Activated T-helper 1 cell treated with anti-CD3 and anti-CD28 coated beads, Interleukin-12 subunit alpha, Interleukin-12 subunit beta, Interleukin-2, Interleukin-4 antibody, amounts not matched to agents 30 ng/mL and 10 ng/mL and 1 ng/mL, durations not matched to agents 14 hours and 24 hours and 36 hours (primary cell): ENCODE measurements around the gene EID3. TPM values are rescaled to one million over a fixed set of nuclear protein-coding genes. Genes with fewer than 3 reads are reported as not detected.

Experiments
- DNase-seq: peaks from one replicate; pipeline ENCODE4 v3.0.0; 2021; ENCODE audit warnings: low spot score
- H3K27ac Mint-ChIP-seq: one replicate; pipeline ENCODE4 v1.8.0; 2021; ENCODE audit warnings: mild to moderate bottlenecking, mixed read lengths
- H3K27me3 Mint-ChIP-seq: one replicate; pipeline ENCODE4 v1.8.0; 2022; ENCODE audit warnings: mild to moderate bottlenecking, moderate library complexity, mixed read lengths; ENCODE audit not compliant: insufficient read depth
- H3K36me3 Mint-ChIP-seq: one replicate; pipeline ENCODE4 v1.8.0; 2021; ENCODE audit warnings: low read depth, mixed read lengths
- H3K4me1 Mint-ChIP-seq: one replicate; pipeline ENCODE4 v1.8.0; 2021; ENCODE audit warnings: low read depth, mixed read lengths
- H3K4me3 Mint-ChIP-seq: one replicate; pipeline ENCODE4 v1.8.0; 2021; ENCODE audit warnings: mild to moderate bottlenecking, moderate library complexity, mixed read lengths
- H3K9me3 Mint-ChIP-seq: one replicate; pipeline ENCODE4 v1.8.0; 2021; ENCODE audit warnings: mixed read lengths
- intact Hi-C: fragments of 100-400 bp; cut with micrococcal nuclease; formaldehyde crosslinking; loops from one replicate; pipeline ENCODE4 v1.15.1; 2024
- total RNA-seq: library from RNA; stranded (reverse); gene quantifications from 2 replicates; pipeline ENCODE4 v1.2.3, GENCODE V29; 2022

EID3 gene
- total RNA-seq, 1 donor from 2014 or later, result 10.5 TPM

- Mint-ChIP-seq H3K36me3 (peaks cover 41% of the 10 kb centered on the region), H3K4me1 (no peaks in the 10 kb centered on the region), H3K9me3 (no peaks in the 10 kb centered on the region), H3K27me3 (no peaks in the 10 kb centered on the region), H3K27ac (no peak overlapping the region), H3K4me3 (no peak overlapping the region)
- DNase-seq, result no peak
- intact Hi-C loops, result no loop called here
Observed at GRCh38 chr12:104339663-104340062, 36.1 kb downstream of the EID3 start.

GRCh38 chr12:104340177-104340576 lies 36.6 kb downstream of the EID3 start:
- Mint-ChIP-seq H3K36me3 (peaks cover 37% of the 10 kb centered on the region), H3K27me3 (no peaks in the 10 kb centered on the region), H3K9me3 (no peaks in the 10 kb centered on the region), H3K27ac (no peak overlapping the region), H3K4me1 (no peaks in the 10 kb centered on the region), H3K4me3 (no peak overlapping the region)
- DNase-seq, result no peak
- intact Hi-C loops, result no loop called here

GRCh38 chr12:104340925-104341611 lies 37.5 kb downstream of the EID3 start:
- Mint-ChIP-seq H3K4me3 (no peak overlapping the region), H3K36me3 (peaks cover 40% of the 10 kb centered on the region), H3K27ac (no peak overlapping the region), H3K27me3 (no peaks in the 10 kb centered on the region), H3K9me3 (no peaks in the 10 kb centered on the region), H3K4me1 (no peaks in the 10 kb centered on the region)
- DNase-seq, result no peak
- intact Hi-C loops, result no loop called here

- H3K4me1 Mint-ChIP-seq, result no peaks in the 10 kb centered on the region
Observed at GRCh38 chr12:104342147-104342546, 38.6 kb downstream of the EID3 start.

GRCh38 chr12:104342635-104343249 lies 39.2 kb downstream of the EID3 start:
- peaks cover 41% of the 10 kb centered on the region for H3K36me3 Mint-ChIP-seq
- H3K4me1 Mint-ChIP-seq, result no peaks in the 10 kb centered on the region

More at GRCh38 chr12:104342147-104342546, 38.6 kb downstream of the EID3 start:
- peak overlapping the region; percentile 48 for H3K27ac Mint-ChIP-seq
- H3K36me3 Mint-ChIP-seq, result peaks cover 36% of the 10 kb centered on the region
- no peaks in the 10 kb centered on the region for H3K27me3 Mint-ChIP-seq
- no peaks in the 10 kb centered on the region for H3K9me3 Mint-ChIP-seq
- no peak for DNase-seq
- no peak overlapping the region for H3K4me3 Mint-ChIP-seq
- intact Hi-C loops, result no loop called here

GRCh38 chr12:104344682-104345081 lies 41.1 kb downstream of the EID3 start:
- intact Hi-C loops, result no loop called here
- H3K4me3 Mint-ChIP-seq, result no peak overlapping the region
- H3K9me3 Mint-ChIP-seq, result no peaks in the 10 kb centered on the region
- no peaks in the 10 kb centered on the region for H3K27me3 Mint-ChIP-seq
- H3K36me3 Mint-ChIP-seq, result peaks cover 46% of the 10 kb centered on the region
- H3K27ac Mint-ChIP-seq, result no peak overlapping the region
- no peak for DNase-seq
- no peaks in the 10 kb centered on the region for H3K4me1 Mint-ChIP-seq

More at GRCh38 chr12:104342635-104343249, 39.2 kb downstream of the EID3 start:
- intact Hi-C loops, result no loop called here
- no peak overlapping the region for H3K4me3 Mint-ChIP-seq
- no peak for DNase-seq
- H3K9me3 Mint-ChIP-seq, result no peaks in the 10 kb centered on the region
- H3K27me3 Mint-ChIP-seq, result no peaks in the 10 kb centered on the region
- H3K27ac Mint-ChIP-seq, result peak overlapping the region; percentile 42

GRCh38 chr12:104345234-104346066 lies 41.9 kb downstream of the EID3 start:
- no peaks in the 10 kb centered on the region for H3K4me1 Mint-ChIP-seq
- DNase-seq, result no peak
- H3K9me3 Mint-ChIP-seq, result no peaks in the 10 kb centered on the region
- no peaks in the 10 kb centered on the region for H3K27me3 Mint-ChIP-seq
- no peak overlapping the region for H3K4me3 Mint-ChIP-seq
- peaks cover 41% of the 10 kb centered on the region for H3K36me3 Mint-ChIP-seq
- H3K27ac Mint-ChIP-seq, result no peak overlapping the region
- intact Hi-C loops, result no loop called here

GRCh38 chr12:104347374-104348075 lies 44.0 kb downstream of the EID3 start:
- no peak for DNase-seq
- Mint-ChIP-seq H3K36me3 (peaks cover 36% of the 10 kb centered on the region), H3K9me3 (no peaks in the 10 kb centered on the region), H3K27me3 (no peaks in the 10 kb centered on the region), H3K4me3 (no peak overlapping the region), H3K27ac (no peak overlapping the region), H3K4me1 (no peaks in the 10 kb centered on the region)
- intact Hi-C loops, result no loop called here

- no peak for DNase-seq
- no peaks in the 10 kb centered on the region for H3K27me3 Mint-ChIP-seq
- intact Hi-C loops, result no loop called here
- H3K27ac Mint-ChIP-seq, result no peak overlapping the region
- H3K4me1 Mint-ChIP-seq, result no peaks in the 10 kb centered on the region
- H3K9me3 Mint-ChIP-seq, result no peaks in the 10 kb centered on the region
- peaks cover 36% of the 10 kb centered on the region for H3K36me3 Mint-ChIP-seq
- H3K4me3 Mint-ChIP-seq, result no peak overlapping the region
Observed at GRCh38 chr12:104348283-104348993, 44.9 kb downstream of the EID3 start.

- no peak overlapping the region for H3K27ac Mint-ChIP-seq
- no peaks in the 10 kb centered on the region for H3K27me3 Mint-ChIP-seq
Observed at GRCh38 chr12:104348994-104349494, 45.5 kb downstream of the EID3 start.

GRCh38 chr12:104350211-104351056 lies 46.9 kb downstream of the EID3 start:
- H3K4me3 Mint-ChIP-seq, result no peak overlapping the region
- no peaks in the 10 kb centered on the region for H3K27me3 Mint-ChIP-seq
- H3K9me3 Mint-ChIP-seq, result no peaks in the 10 kb centered on the region
- H3K36me3 Mint-ChIP-seq, result peaks cover 35% of the 10 kb centered on the region
- H3K4me1 Mint-ChIP-seq, result no peaks in the 10 kb centered on the region
- H3K27ac Mint-ChIP-seq, result no peak overlapping the region
- intact Hi-C loops, result no loop called here
- no peak for DNase-seq

More at GRCh38 chr12:104348994-104349494, 45.5 kb downstream of the EID3 start:
- Mint-ChIP-seq H3K36me3 (peaks cover 38% of the 10 kb centered on the region), H3K9me3 (no peaks in the 10 kb centered on the region), H3K4me3 (no peak overlapping the region), H3K4me1 (no peaks in the 10 kb centered on the region)
- DNase-seq, result no peak
- intact Hi-C loops, result no loop called here
